Mesothelial cell of epicardium (in vitro differentiated cells): ENCODE measurements around the gene KCNMA1. TPM values are rescaled to one million over a fixed set of nuclear protein-coding genes. Genes with fewer than 3 reads are reported as not detected.

ENCODE experiments used
- DNase-seq, 2 experiments: peaks; one replicate each; pipeline ENCODE4 v3.0.0; 2021; ENCODE audit warnings: low spot score in 2 of 2; ENCODE audit not compliant: unreplicated experiment in 2 of 2
- H3K27ac Mint-ChIP-seq: 2 replicates; pipeline ENCODE4 v1.8.0; 2021; ENCODE audit warnings: mixed read lengths
- H3K27me3 Mint-ChIP-seq: 2 replicates; pipeline ENCODE4 v1.8.0; 2021; ENCODE audit warnings: low read depth, mixed read lengths
- H3K36me3 Mint-ChIP-seq: 2 replicates; pipeline ENCODE4 v1.8.0; 2021; ENCODE audit warnings: mixed read lengths
- H3K4me1 Mint-ChIP-seq: 2 replicates; pipeline ENCODE4 v1.8.0; 2021; ENCODE audit warnings: mixed read lengths
- H3K4me3 Mint-ChIP-seq: 2 replicates; pipeline ENCODE4 v1.8.0; 2021; ENCODE audit warnings: mild to moderate bottlenecking, moderate library complexity, mixed read lengths
- H3K9me3 Mint-ChIP-seq: 2 replicates; pipeline ENCODE4 v1.8.0; 2021; ENCODE audit warnings: mixed read lengths
- CTCF ChIP-seq: fragments of 200-600 bp; sonication (generic); IDR thresholded peaks from one replicate; pipeline ENCODE4 v1.5.0; 2021; ENCODE audit warnings: antibody characterized with exemption; ENCODE audit not compliant: unreplicated experiment
- total RNA-seq: library from RNA; stranded (reverse); gene quantifications from 3 replicates; pipeline ENCODE4 v1.2.1, GENCODE V29; 2021

Gene KCNMA1
- total RNA-seq, 1 donor from 2014 or later = 44.0 TPM

- no peak overlapping the region for H3K4me3 Mint-ChIP-seq
- no peaks in the 10 kb centered on the region for H3K9me3 Mint-ChIP-seq
- H3K4me1 Mint-ChIP-seq = peaks cover 10% of the 10 kb centered on the region
- TF ChIP-seq CTCF = no peak
- no peak for DNase-seq
- no peak overlapping the region for H3K27ac Mint-ChIP-seq
- H3K36me3 Mint-ChIP-seq = no peaks in the 10 kb centered on the region
- H3K27me3 Mint-ChIP-seq = no peaks in the 10 kb centered on the region
These were observed 82.6 kb downstream of the KCNMA1 start for GRCh38 chr10:77554996-77555397.

GRCh38 chr10:77553966-77554365, 83.6 kb downstream of the KCNMA1 start:
- H3K4me3 Mint-ChIP-seq = no peak overlapping the region
- H3K9me3 Mint-ChIP-seq = no peaks in the 10 kb centered on the region
- H3K27ac Mint-ChIP-seq = no peak overlapping the region
- no peak for DNase-seq
- H3K27me3 Mint-ChIP-seq = no peaks in the 10 kb centered on the region
- H3K36me3 Mint-ChIP-seq = no peaks in the 10 kb centered on the region
- no peak for TF ChIP-seq CTCF
- peaks cover 10% of the 10 kb centered on the region for H3K4me1 Mint-ChIP-seq

- TF ChIP-seq CTCF = no peak
- no peaks in the 10 kb centered on the region for H3K9me3 Mint-ChIP-seq
- DNase-seq = no peak
These were observed 84.3 kb downstream of the KCNMA1 start for GRCh38 chr10:77553311-77553710.

GRCh38 chr10:77552252-77552651, 85.4 kb downstream of the KCNMA1 start:
- Mint-ChIP-seq H3K9me3 (no peaks in the 10 kb centered on the region), H3K27me3 (no peaks in the 10 kb centered on the region), H3K4me3 (no peak overlapping the region), H3K36me3 (no peaks in the 10 kb centered on the region), H3K27ac (no peak overlapping the region), H3K4me1 (peaks cover 10% of the 10 kb centered on the region)
- no peak for DNase-seq
- no peak for TF ChIP-seq CTCF

More at GRCh38 chr10:77553311-77553710, 84.3 kb downstream of the KCNMA1 start:
- Mint-ChIP-seq H3K4me1 (peaks cover 10% of the 10 kb centered on the region), H3K4me3 (no peak overlapping the region), H3K36me3 (no peaks in the 10 kb centered on the region), H3K27me3 (no peaks in the 10 kb centered on the region), H3K27ac (no peak overlapping the region)

- no peaks in the 10 kb centered on the region for H3K9me3 Mint-ChIP-seq
- TF ChIP-seq CTCF = no peak
- no peaks in the 10 kb centered on the region for H3K27me3 Mint-ChIP-seq
- no peak overlapping the region for H3K27ac Mint-ChIP-seq
- no peak for DNase-seq
- no peak overlapping the region for H3K4me3 Mint-ChIP-seq
- H3K4me1 Mint-ChIP-seq = peaks cover 6% of the 10 kb centered on the region
- H3K36me3 Mint-ChIP-seq = no peaks in the 10 kb centered on the region
These were observed 87.2 kb downstream of the KCNMA1 start for GRCh38 chr10:77550378-77550777.

GRCh38 chr10:77548671-77549070, 88.9 kb downstream of the KCNMA1 start:
- Mint-ChIP-seq H3K27me3 (no peaks in the 10 kb centered on the region), H3K36me3 (no peaks in the 10 kb centered on the region), H3K9me3 (peaks cover 8% of the 10 kb centered on the region), H3K4me3 (no peak overlapping the region), H3K4me1 (no peaks in the 10 kb centered on the region), H3K27ac (no peak overlapping the region)
- TF ChIP-seq CTCF = no peak
- no peak for DNase-seq
